Muscle of leg (tissue), 11 donors: ENCODE measurements around the gene S100A6. TPM values are rescaled to one million over a fixed set of nuclear protein-coding genes. Genes with fewer than 3 reads are reported as not detected.
"Not testable (repeated sequence)": the region's sequence is repeated elsewhere in the genome, so short reads cannot be mapped to it uniquely, and the experiment has no call there.

Source experiments
- DNase-seq: peaks from one replicate; pipeline ENCODE4 v3.0.0; 2013
- H3K27ac ChIP-seq: one replicate; pipeline ENCODE4 v1.5.1; 2013; ENCODE audit warnings: mild to moderate bottlenecking, low read length, control low read depth
- H3K27me3 ChIP-seq: one replicate; pipeline ENCODE4 v1.6.1; 2013; ENCODE audit warnings: low read length; ENCODE audit not compliant: control insufficient read depth, insufficient read depth
- H3K36me3 ChIP-seq: one replicate; pipeline ENCODE4 v1.6.1; 2013; ENCODE audit warnings: low read length; ENCODE audit not compliant: control insufficient read depth, insufficient read depth
- H3K4me1 ChIP-seq: one replicate; pipeline ENCODE4 v1.6.1; 2013; ENCODE audit warnings: low read length; ENCODE audit not compliant: control insufficient read depth, insufficient read depth
- H3K4me3 ChIP-seq: one replicate; pipeline ENCODE4 v1.5.1; 2013; ENCODE audit warnings: low read length, control low read depth
- H3K9me3 ChIP-seq: replicated peaks from 2 replicates; pipeline ENCODE4 v1.6.1; 2013; ENCODE audit warnings: low read depth, low read length; ENCODE audit not compliant: control insufficient read depth
- WGBS: methylation state at CpG from one replicate; pipeline ENCODE4 v1.1.5; 2013; ENCODE audit warnings: missing lambda C conversion rate; ENCODE audit not compliant: insufficient coverage; 5-methylcytosine and 5-hydroxymethylcytosine counted together
- polyA plus RNA-seq, 8 donors: library from polyadenylated mRNA; unstranded; fragments of 120-200 nt; gene quantifications; one replicate each; pipeline versions ENCODE4 v1.2.1 to v1.2.3, GENCODE V29; 2013; ENCODE audit warnings: inconsistent platforms in 1 of 8, low replicate concordance in 1 of 8; ENCODE audit not compliant: insufficient read length in 8 of 8, insufficient read depth in 1 of 8
- total RNA-seq: library from RNA; stranded (reverse); fragments of 120-200 nt; gene quantifications from one replicate; pipeline ENCODE4 v1.2.4, GENCODE V29; 2013

S100A6 gene
- total and polyA plus RNA-seq, 9 donors, result 182 to 415 (median 258) TPM

DNA sequence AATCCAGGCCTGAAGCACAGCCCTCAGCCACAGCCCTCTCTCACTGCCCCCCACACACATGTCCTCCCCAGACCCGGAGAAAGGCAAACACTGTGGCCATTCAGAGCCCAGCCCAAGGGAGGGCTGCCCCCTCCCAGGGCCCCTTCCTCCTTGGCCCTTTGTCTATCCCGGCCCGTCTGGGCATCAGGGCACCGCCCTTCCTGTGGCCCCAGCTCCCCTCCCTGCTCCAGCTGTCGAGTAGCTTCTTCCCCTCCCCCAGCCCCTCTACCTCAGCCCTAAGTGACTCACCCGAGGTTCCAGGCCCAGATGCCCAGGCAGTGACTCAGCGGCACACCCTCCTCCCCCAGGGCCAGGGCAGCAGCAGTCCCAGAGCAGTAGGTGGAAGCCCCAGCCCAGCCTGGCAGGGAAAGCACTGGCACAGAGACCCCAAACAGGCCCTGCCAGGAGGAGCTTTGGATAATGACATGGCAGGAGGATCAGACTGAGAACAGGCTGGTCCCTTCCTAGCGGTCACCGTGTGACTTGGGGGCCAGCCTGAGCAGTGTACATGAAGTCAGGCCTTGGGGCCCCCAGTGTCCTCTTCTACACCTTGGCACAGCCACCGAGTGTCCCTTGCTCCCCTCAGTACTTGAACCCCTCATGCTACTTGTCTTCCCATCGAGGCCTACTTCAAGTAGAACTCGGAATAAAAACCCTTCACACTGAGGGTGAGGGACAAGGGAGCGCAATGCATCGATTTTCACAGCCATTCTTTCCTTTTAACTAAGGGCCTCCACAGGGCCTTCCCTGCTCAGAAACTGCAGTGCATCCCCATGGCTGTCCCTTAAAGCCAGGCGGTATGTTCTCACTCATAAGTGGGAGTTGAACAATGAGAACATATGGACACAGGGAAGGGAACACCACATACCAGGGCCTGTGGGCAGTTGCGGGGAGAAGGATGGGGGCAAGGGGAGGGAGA is 30.9 kb upstream of the S100A6 start:
- Histone ChIP-seq H3K9me3 (no peaks in the 10 kb centered on the region), H3K27ac (peak overlapping the region; percentile 91), H3K27me3 (no peaks in the 10 kb centered on the region), H3K4me3 (no peak overlapping the region), H3K4me1 (peaks cover 46% of the 10 kb centered on the region), H3K36me3 (no peaks in the 10 kb centered on the region)
- DNase-seq, result peak; percentile 93
- 37% methylated on average over 12 of the region's 16 CpGs for WGBS

DNA sequence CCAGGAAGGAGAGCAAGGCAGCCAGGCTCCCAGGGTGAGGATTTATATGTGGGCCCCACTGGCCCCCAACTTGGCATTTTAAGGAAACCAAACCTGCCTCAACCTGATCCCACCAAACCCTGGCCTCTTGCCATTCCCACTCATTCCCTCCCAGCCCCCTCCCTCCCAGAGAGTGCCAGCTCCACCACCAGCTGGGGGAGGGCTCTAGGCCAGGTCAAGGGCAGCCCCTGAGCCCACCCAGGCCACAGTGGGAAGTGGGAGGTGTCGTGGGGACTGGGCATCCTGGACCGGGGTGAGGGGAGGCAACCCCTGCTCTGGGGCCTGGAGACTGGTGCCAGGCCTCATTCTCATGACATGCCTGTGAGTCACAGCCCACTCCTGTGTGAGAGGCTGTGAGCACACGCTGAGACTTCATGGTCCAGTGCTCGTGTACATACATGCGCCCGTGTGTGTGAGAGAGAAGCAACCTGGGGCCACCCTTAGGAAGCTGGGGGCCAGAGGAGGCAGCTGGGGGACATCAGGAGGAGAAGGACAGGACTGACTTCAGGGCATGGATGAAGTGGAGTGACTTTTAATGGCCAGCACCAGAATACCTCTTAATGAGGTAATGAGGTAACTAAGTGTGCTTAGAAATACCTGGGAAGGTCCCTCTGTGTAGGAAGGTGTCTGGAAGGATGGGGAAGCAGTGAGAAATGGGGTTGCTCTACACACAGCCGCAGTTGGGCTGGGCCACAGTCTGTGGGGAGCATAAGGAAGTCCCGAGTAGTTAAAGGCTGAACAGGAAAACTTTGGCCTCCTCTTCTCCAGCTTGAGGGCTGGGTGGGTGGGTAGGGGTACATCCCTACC is 30.0 kb upstream of the S100A6 start, which contains the start of gene S100A2:
Gene S100A2, minus strand, starts transcription at position 316 of the 846 bp plus-strand sequence. CDS start 1,967 bp downstream, outside the sequence.
- no peaks in the 10 kb centered on the region for H3K36me3 ChIP-seq
- WGBS, result 65% methylated on average over 6 of the region's 8 CpGs
- H3K27me3 ChIP-seq, result no peaks in the 10 kb centered on the region
- DNase-seq, result peak; percentile 41
- no peak within 1 kb of the TSS for H3K4me3 ChIP-seq
- no peaks in the 10 kb centered on the region for H3K9me3 ChIP-seq
- H3K27ac ChIP-seq, result peak within 1 kb of the TSS; percentile 91
- H3K4me1 ChIP-seq, result peaks cover 46% of the 10 kb centered on the region

DNA sequence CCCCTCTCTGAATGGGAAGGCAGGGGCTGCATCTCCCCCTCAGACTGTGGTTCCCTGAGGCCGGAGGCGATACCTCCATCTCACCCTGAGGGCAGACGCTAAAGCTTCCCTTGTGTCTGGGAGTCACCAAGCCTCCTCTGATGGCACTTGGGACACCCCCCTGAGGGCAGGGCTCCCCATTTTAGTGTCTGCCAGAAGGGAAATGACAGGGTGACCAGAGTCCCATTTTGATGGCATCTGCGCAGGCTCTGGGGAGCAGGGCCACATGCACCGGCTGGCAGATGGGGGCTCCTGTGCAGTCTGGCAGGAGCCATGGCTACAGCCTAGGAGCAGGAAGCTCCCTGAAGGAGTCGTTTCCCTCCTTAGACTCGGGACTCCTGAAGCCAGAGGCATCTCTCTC is 28.2 kb upstream of the S100A6 start:
- H3K27ac ChIP-seq, result no peak overlapping the region
- no peak for DNase-seq
- peaks cover 46% of the 10 kb centered on the region for H3K4me1 ChIP-seq
- 90% methylated on average over 5 of the region's 7 CpGs for WGBS
- no peaks in the 10 kb centered on the region for H3K36me3 ChIP-seq
- no peak overlapping the region for H3K4me3 ChIP-seq
- no peaks in the 10 kb centered on the region for H3K9me3 ChIP-seq
- H3K27me3 ChIP-seq, result no peaks in the 10 kb centered on the region

GRCh38 chr1:153563483-153563901 is 27.7 kb upstream of the S100A6 start:
- no peaks in the 10 kb centered on the region for H3K27me3 ChIP-seq
- peaks cover 43% of the 10 kb centered on the region for H3K4me1 ChIP-seq
- H3K4me3 ChIP-seq, result no peak overlapping the region
- no peak for DNase-seq
- 70% methylated on average over 5 of the region's 6 CpGs for WGBS
- H3K27ac ChIP-seq, result no peak overlapping the region
- H3K36me3 ChIP-seq, result no peaks in the 10 kb centered on the region
- H3K9me3 ChIP-seq, result no peaks in the 10 kb centered on the region

DNA sequence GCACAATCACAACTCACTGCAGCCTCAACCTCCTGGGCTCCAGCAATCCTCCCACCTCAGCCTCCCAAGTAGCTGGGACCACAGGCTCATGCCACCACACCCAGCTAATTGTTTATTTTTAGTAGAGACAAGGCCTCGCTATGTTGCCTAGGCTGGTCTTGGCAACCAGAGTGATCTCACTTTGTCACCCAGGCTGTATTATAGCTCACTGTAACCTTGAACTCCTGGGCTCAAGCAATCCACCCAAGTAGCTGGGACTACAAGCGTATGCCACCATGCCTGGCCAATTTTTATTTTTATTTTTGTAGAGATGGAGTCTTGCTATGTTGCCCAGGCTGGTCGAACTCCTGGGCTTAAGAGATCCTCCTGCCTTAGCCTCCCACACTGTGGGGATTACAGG is 26.2 kb upstream of the S100A6 start:
- DNase-seq, H3K27me3 ChIP-seq, H3K27ac ChIP-seq, H3K9me3 ChIP-seq, H3K36me3 ChIP-seq, H3K4me3 ChIP-seq: not testable (repeated sequence)
- no CpG with 5 or more reads among the region's 3 CpGs for WGBS
- peaks cover 28% of the 10 kb centered on the region for H3K4me1 ChIP-seq

DNA sequence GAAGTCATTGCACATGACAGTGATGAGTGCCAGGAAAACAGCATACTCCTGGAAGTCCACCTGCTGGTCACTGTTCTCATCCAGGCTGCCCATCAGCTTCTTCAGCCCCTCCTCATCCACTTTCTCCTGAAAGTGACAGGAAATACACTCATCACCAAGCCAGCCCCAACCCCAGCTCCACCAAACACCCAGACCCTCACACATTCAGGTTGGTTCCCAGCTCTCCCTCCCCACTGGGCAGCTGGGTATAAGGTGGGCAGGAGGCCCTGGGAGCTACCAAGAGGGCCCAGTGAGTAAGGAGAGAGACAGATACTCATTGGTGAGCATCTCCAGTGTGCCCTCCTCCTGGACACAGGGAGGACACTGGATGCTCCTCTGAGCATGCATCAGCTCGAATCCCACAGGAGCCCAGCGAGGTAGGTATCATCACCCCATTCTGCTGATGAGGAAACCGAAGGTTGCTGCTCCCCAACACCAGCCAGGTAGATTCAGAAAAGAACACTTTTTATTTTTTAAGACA is 25.7 kb upstream of the S100A6 start:
- Histone ChIP-seq H3K36me3 (no peaks in the 10 kb centered on the region), H3K4me3 (no peak overlapping the region), H3K27me3 (no peaks in the 10 kb centered on the region), H3K4me1 (peaks cover 23% of the 10 kb centered on the region), H3K9me3 (no peaks in the 10 kb centered on the region), H3K27ac (no peak overlapping the region)
- no peak for DNase-seq
- 100% methylated on average over 3 of the region's 3 CpGs for WGBS

DNA sequence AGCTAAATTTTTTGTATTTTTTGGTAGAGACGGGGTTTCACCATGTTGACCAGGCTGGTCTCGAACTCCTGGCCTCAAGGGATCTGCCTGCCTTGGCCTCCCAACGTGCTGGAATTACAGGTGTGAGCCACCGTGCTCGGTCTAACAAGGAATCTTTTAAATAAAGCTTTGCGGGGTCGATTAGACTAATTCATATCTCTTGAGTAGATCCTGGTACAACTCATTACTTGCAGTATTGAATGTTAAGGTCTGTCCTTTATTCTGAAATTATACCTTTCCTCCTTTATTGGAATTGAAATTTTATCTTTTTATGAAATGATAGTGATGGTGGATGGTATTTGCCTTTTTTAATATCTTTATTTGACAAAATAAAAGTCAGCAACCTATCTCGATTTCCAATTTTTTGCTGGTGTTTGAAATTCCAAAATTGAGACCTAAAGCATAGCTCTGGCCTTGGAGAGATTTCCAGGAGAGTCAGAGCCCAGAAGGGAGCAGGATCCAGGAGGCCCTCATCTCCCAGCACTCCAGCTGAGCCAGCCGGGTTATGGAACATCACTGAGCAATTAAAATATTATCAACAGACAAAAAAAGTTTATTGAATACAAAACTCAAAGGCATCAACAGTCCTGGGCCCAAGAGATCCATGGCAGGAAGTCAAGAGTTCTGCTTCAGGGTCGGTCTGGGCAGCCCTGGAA is 25.1 kb upstream of the S100A6 start:
- 69% methylated on average over 5 of the region's 10 CpGs for WGBS
- H3K9me3 ChIP-seq, result no peaks in the 10 kb centered on the region
- no peak overlapping the region for H3K4me3 ChIP-seq
- H3K27ac ChIP-seq, result no peak overlapping the region
- DNase-seq, result no peak
- no peaks in the 10 kb centered on the region for H3K36me3 ChIP-seq
- H3K4me1 ChIP-seq, result peaks cover 17% of the 10 kb centered on the region
- no peaks in the 10 kb centered on the region for H3K27me3 ChIP-seq

GRCh38 chr1:153560241-153560640 is 24.4 kb upstream of the S100A6 start:
- Histone ChIP-seq H3K4me3 (no peak overlapping the region), H3K36me3 (no peaks in the 10 kb centered on the region)
- WGBS, result no CpG with 5 or more reads among the region's 2 CpGs

DNA sequence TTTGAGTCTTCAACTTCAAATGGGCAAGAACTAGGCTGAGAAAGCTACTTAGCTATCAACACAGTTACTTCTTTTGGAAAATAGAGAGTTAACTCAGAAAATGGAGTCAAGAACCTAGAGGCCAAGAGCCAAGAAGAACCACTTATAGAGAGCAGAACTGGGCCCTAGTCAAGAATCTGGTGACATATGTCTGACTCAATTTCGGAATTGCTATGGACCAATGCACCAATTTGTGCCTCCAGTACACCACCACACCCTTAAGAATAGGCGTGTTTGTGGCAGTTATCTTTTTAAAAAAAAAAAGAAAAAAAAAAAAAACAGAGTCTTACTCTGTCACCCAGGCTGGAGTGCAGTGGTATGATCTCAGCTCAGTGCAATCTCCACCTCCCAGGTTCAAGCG is 22.1 kb upstream of the S100A6 start:
- no peaks in the 10 kb centered on the region for H3K36me3 ChIP-seq
- H3K9me3 ChIP-seq, result no peaks in the 10 kb centered on the region
- H3K4me1 ChIP-seq, result peaks cover 18% of the 10 kb centered on the region
- no peak for DNase-seq
- WGBS, result 92% methylated on average over 1 of the region's 3 CpGs
- H3K27ac ChIP-seq, result no peak overlapping the region
- H3K4me3 ChIP-seq, result no peak overlapping the region
- no peaks in the 10 kb centered on the region for H3K27me3 ChIP-seq

More at GRCh38 chr1:153560241-153560640, 24.4 kb upstream of the S100A6 start:
- no peak overlapping the region for H3K27ac ChIP-seq
- peaks cover 10% of the 10 kb centered on the region for H3K4me1 ChIP-seq
- H3K27me3 ChIP-seq, result no peaks in the 10 kb centered on the region
- DNase-seq, result no peak
- H3K9me3 ChIP-seq, result no peaks in the 10 kb centered on the region
